H1 (cell line): ENCODE results near the gene LIPE. TPM values are rescaled to one million over a fixed set of nuclear protein-coding genes. Genes with fewer than 3 reads are reported as not detected.

ENCODE experiments used
- CTCF ChIA-PET: fragments of 300-600 bp; sonication (Branson Sonifier 250); formaldehyde crosslinking; loops from one replicate; lab custom pipeline; 2021; ENCODE audit not compliant: partially characterized antibody; lab: Charles Lee
- POLR2A ChIA-PET: fragments of 300-600 bp; sonication (Branson Sonifier 250); formaldehyde crosslinking; loops from one replicate; lab custom pipeline; 2021; ENCODE audit warnings: inconsistent platforms; ENCODE audit not compliant: partially characterized antibody; lab: Charles Lee
- DNase-seq, 2 experiments: peaks; one replicate each; pipeline versions ENCODE4 v3.0.0 to v3.0.0-alpha.2; 2010 to 2022; ENCODE audit warnings: low spot score in 2 of 2, low read depth in 1 of 2, mixed read lengths in 1 of 2
- FAIRE-seq: peaks from 2 replicates; lab custom pipeline; 2011; peaks lifted over from hg19 to GRCh38; lab: Jason Lieb, UNC
- H2AFZ ChIP-seq: 2 replicates; pipeline ENCODE4 v1.8.1; 2012; ENCODE audit warnings: low read length, inconsistent platforms
- H2AK5ac ChIP-seq: 2 replicates; pipeline ENCODE4 v1.6.1; 2013; ENCODE audit warnings: low read depth, low read length
- H2BK120ac ChIP-seq: replicated peaks from 2 replicates; pipeline ENCODE3; 2013; ENCODE audit warnings: low read depth, low read length, inconsistent platforms
- H2BK12ac ChIP-seq: 2 replicates; pipeline ENCODE4 v1.6.1; 2013; ENCODE audit warnings: low read depth, low read length
- H2BK15ac ChIP-seq: 2 replicates; pipeline ENCODE4 v1.6.1; 2013; ENCODE audit warnings: low read length
- H2BK20ac ChIP-seq: 2 replicates; pipeline ENCODE4 v1.6.1; 2013; ENCODE audit warnings: low read length
- H2BK5ac ChIP-seq: 2 replicates; pipeline ENCODE4 v1.6.1; 2013; ENCODE audit warnings: low read depth, low read length
- H3K14ac ChIP-seq: 2 replicates; pipeline ENCODE4 v1.6.1; 2013; ENCODE audit warnings: inconsistent platforms; ENCODE audit not compliant: insufficient read length
- H3K18ac ChIP-seq: 2 replicates; pipeline ENCODE4 v1.6.1; 2013; ENCODE audit warnings: low read length; ENCODE audit errors: extremely low read depth
- H3K23ac ChIP-seq: 2 replicates; pipeline ENCODE4 v1.6.1; 2013; ENCODE audit warnings: inconsistent platforms; ENCODE audit not compliant: insufficient read length
- H3K23me2 ChIP-seq: 2 replicates; pipeline ENCODE4 v1.6.1; 2013; ENCODE audit warnings: low read depth, low read length
- H3K27ac ChIP-seq: 2 replicates; pipeline ENCODE4 v1.6.1; 2011; ENCODE audit warnings: low read depth, low read length, inconsistent platforms
- H3K27me3 ChIP-seq, 4 experiments: replicated peaks in 1 of 4; 1 replicate in 1 of 4; 2 replicates in 3 of 4; pipeline versions ENCODE4 v1.6.1 to v1.8.1; 2011 to 2013; ENCODE audit warnings: low read length in 3 of 4, mild to moderate bottlenecking in 3 of 4, inconsistent platforms in 2 of 4, mixed read lengths in 2 of 4, moderate library complexity in 1 of 4; ENCODE audit not compliant: control insufficient read depth in 3 of 4, insufficient read depth in 3 of 4; ENCODE audit errors: extremely low read depth in 1 of 4
- H3K36me3 ChIP-seq, 4 experiments: 2 replicates each; pipeline versions ENCODE4 v1.6.1 to v1.8.1; 2011 to 2013; ENCODE audit warnings: mild to moderate bottlenecking in 4 of 4, low read length in 3 of 4, moderate library complexity in 2 of 4, control low read depth in 1 of 4, inconsistent platforms in 1 of 4; ENCODE audit not compliant: insufficient read depth in 4 of 4, control insufficient read depth in 2 of 4
- H3K4ac ChIP-seq: replicated peaks from 2 replicates; pipeline ENCODE3; 2013; ENCODE audit warnings: low read length, low read depth, mixed read lengths, inconsistent platforms; ENCODE audit not compliant: insufficient read length
- H3K4me1 ChIP-seq, 4 experiments: replicated peaks in 1 of 4; 1 replicate in 1 of 4; 2 replicates in 3 of 4; pipeline versions ENCODE4 v1.6.1 to v1.8.1; 2011 to 2013; ENCODE audit warnings: low read length in 3 of 4, inconsistent platforms in 2 of 4, mixed read lengths in 1 of 4; ENCODE audit not compliant: insufficient read depth in 4 of 4, control insufficient read depth in 3 of 4
- H3K4me2 ChIP-seq, 2 experiments: 2 replicates each; pipeline versions ENCODE4 v1.6.1 to v1.8.1; 2011 to 2013; ENCODE audit warnings: low read depth in 2 of 2, low read length in 2 of 2, control low read depth in 1 of 2, inconsistent platforms in 1 of 2, mild to moderate bottlenecking in 1 of 2; ENCODE audit not compliant: insufficient read depth in 1 of 2
- H3K4me3 ChIP-seq, 4 experiments: fragments of 200-600, 300-600 bp in 1 of 4; sonication (generic), shearing (Covaris generic), sonication (Bioruptor Twin) in 1 of 4; 2 replicates each; pipeline versions ENCODE4 v1.5.1 to v1.8.1; 2011 to 2016; ENCODE audit warnings: low read length in 4 of 4, low read depth in 3 of 4, control low read depth in 2 of 4, inconsistent platforms in 2 of 4, mild to moderate bottlenecking in 2 of 4, mixed read lengths in 1 of 4, moderate library complexity in 1 of 4; ENCODE audit not compliant: insufficient read depth in 2 of 4; ENCODE audit errors: extremely low read depth in 1 of 4
- H3K56ac ChIP-seq: replicated peaks from 2 replicates; pipeline ENCODE3; 2013; ENCODE audit warnings: low read depth, mild to moderate bottlenecking, mixed read lengths, low read length, inconsistent platforms; ENCODE audit not compliant: insufficient read length
- H3K79me1 ChIP-seq: 2 replicates; pipeline ENCODE4 v1.6.1; 2013; ENCODE audit warnings: low read depth, low read length, control low read depth
- H3K79me2 ChIP-seq, 2 experiments: 2 replicates each; pipeline versions ENCODE4 v1.6.1 to v1.8.1; 2012 to 2013; ENCODE audit warnings: low read length in 2 of 2, mild to moderate bottlenecking in 2 of 2, inconsistent platforms in 1 of 2; ENCODE audit not compliant: insufficient read depth in 2 of 2, control insufficient read depth in 1 of 2
- H3K9ac ChIP-seq, 4 experiments: replicated peaks in 1 of 4; 1 replicate in 1 of 4; 2 replicates in 3 of 4; pipeline versions ENCODE4 v1.6.1 to v1.8.1; 2011 to 2013; ENCODE audit warnings: low read depth in 3 of 4, low read length in 3 of 4, control low read depth in 2 of 4, mild to moderate bottlenecking in 2 of 4, moderate library complexity in 2 of 4, inconsistent platforms in 1 of 4; ENCODE audit errors: extremely low read depth in 1 of 4
- H3K9me3 ChIP-seq, 2 experiments: 2 replicates each; pipeline versions ENCODE4 v1.6.1 to v1.8.1; 2012 to 2013; ENCODE audit warnings: mild to moderate bottlenecking in 2 of 2, moderate library complexity in 2 of 2, control low read depth in 1 of 2, inconsistent platforms in 1 of 2, low read depth in 1 of 2, low read length in 1 of 2, mixed read lengths in 1 of 2; ENCODE audit not compliant: insufficient read depth in 2 of 2
- H4K20me1 ChIP-seq, 2 experiments: replicated peaks in 1 of 2; 2 replicates each; pipeline versions ENCODE3 to v1.8.1; 2011 to 2013; ENCODE audit warnings: inconsistent platforms in 2 of 2, low read length in 2 of 2, mild to moderate bottlenecking in 1 of 2; ENCODE audit not compliant: insufficient read depth in 2 of 2, control insufficient read depth in 1 of 2
- H4K5ac ChIP-seq: 2 replicates; pipeline ENCODE4 v1.6.1; 2013; ENCODE audit warnings: low read length, low read depth, mixed read lengths, inconsistent platforms; ENCODE audit not compliant: insufficient read length
- H4K8ac ChIP-seq: 2 replicates; pipeline ENCODE4 v1.8.0; 2013; ENCODE audit warnings: mild to moderate bottlenecking, moderate library complexity, low read length, inconsistent platforms; ENCODE audit not compliant: insufficient read depth; ENCODE audit errors: extremely low read depth
- H4K91ac ChIP-seq: replicated peaks from 2 replicates; pipeline ENCODE3; 2013; ENCODE audit warnings: low read length, mixed read lengths, inconsistent platforms; ENCODE audit not compliant: insufficient read length
- EP300 ChIP-seq, 2 experiments: IDR thresholded peaks; 1 replicate in 1 of 2; 2 replicates in 1 of 2; pipeline ENCODE4 v1.6.1; 2011 to 2012; ENCODE audit warnings: low read depth in 2 of 2, low read length in 2 of 2, mild to moderate bottlenecking in 2 of 2, borderline replicate concordance in 1 of 2, inconsistent platforms in 1 of 2, moderate library complexity in 1 of 2
- GABPA ChIP-seq: IDR thresholded peaks from 2 replicates; pipeline ENCODE4 v1.6.1; 2011; ENCODE audit warnings: mild to moderate bottlenecking, low read length, moderate library complexity, borderline replicate concordance; ENCODE audit not compliant: insufficient read depth
- NRF1 ChIP-seq: IDR thresholded peaks from 2 replicates; pipeline ENCODE4 v1.6.1; 2011; ENCODE audit warnings: mild to moderate bottlenecking, low read depth, low read length, improper control_type of control experiment
- RFX5 ChIP-seq: IDR thresholded peaks from 2 replicates; pipeline ENCODE4 v1.6.1; 2011; ENCODE audit warnings: low read depth, low read length, improper control_type of control experiment, borderline replicate concordance
- SP1 ChIP-seq: IDR thresholded peaks from 2 replicates; pipeline ENCODE4 v1.6.1; 2011; ENCODE audit warnings: low read depth, low read length
- SP4 ChIP-seq: IDR thresholded peaks from 2 replicates; pipeline ENCODE4 v1.6.1; 2012; ENCODE audit warnings: low read length, inconsistent platforms
- WGBS, 2 experiments: shearing (Covaris generic) in 1 of 2; methylation state at CpG; one replicate each; pipeline versions ENCODE4 v1.1.6 to v1.1.7; 2013 to 2015; ENCODE audit warnings: low lambda C conversion rate in 2 of 2, mixed read lengths in 2 of 2, inconsistent platforms in 1 of 2, low coverage in 1 of 2, missing lambda C conversion rate in 1 of 2; ENCODE audit not compliant: insufficient replicate concordance in 2 of 2, insufficient coverage in 1 of 2, insufficient read length in 1 of 2; ENCODE audit errors: extremely low coverage in 1 of 2, missing lambda C conversion rate in 1 of 2; 5-methylcytosine and 5-hydroxymethylcytosine counted together
- polyA plus RNA-seq, 7 experiments: library from polyadenylated mRNA; depleted of rRNA in 3 of 7; stranded (reverse) in 5 of 7; unstranded in 2 of 7; fragments of >200 nt in 5 of 7; fragments of 200-250 nt in 2 of 7; gene quantifications; 1 replicate in 5 of 7; 2 replicates in 1 of 7; 4 replicates in 1 of 7; pipeline versions ENCODE4 v1.2.1 to v1.2.3, GENCODE V29; 2011 to 2013; ENCODE audit warnings: missing spikeins in 2 of 7, mixed read lengths in 2 of 7
- total RNA-seq: library from RNA; stranded (reverse); fragmentation: NEBNext Ultra II Directional; extraction: Animal tissue kit (Norgen Biotek cat#: 25700); gene quantifications from 2 replicates; pipeline ENCODE4 v1.2.1, GENCODE V29; 2021

Gene LIPE
- total and polyA plus RNA-seq, 2 of the 8 experiments (the other 6 are each of a cell fraction or from before 2014, with no cell fraction given): 8.7 to 15.9 TPM

- ChIA-PET CTCF (interaction anchor here (0.6 to 2.2 kb wide), 20 partner anchors 13 to 1026 kb away, joined by 3 to 11 read pairs (median 4); partner anchors contain the start of gene CEACAM1), POLR2A (interaction anchor here (0.9 kb wide), 1 partner anchor 25 kb away, joined by 3 read pairs; no protein-coding TSS in a partner anchor)
- Histone ChIP-seq H3K79me2 (no peaks in the 10 kb centered on the region), H4K91ac (peak overlapping the region; percentile 81), H4K8ac (no peak overlapping the region), H3K9ac (no peak overlapping the region), H3K9me3 (no peaks in the 10 kb centered on the region), H2AFZ (no peak overlapping the region), H2BK5ac (no peak overlapping the region), H3K4me1 (peaks cover 0 to 7% (median 2%) of the 10 kb centered on the region in 4 experiments; a peak in 3 of 7 replicates), H2AK5ac (no peak overlapping the region), H3K14ac (no peak overlapping the region), H3K36me3 (no peaks in the 10 kb centered on the region), H3K56ac (no peak overlapping the region), H3K27ac (no peak overlapping the region), H3K4me3 (no peak overlapping the region), H2BK12ac (no peak overlapping the region), H3K27me3 (no peaks in the 10 kb centered on the region; a peak in 2 of 7 replicates), H4K5ac (no peak overlapping the region), H3K4ac (no peak overlapping the region), H3K79me1 (no peaks in the 10 kb centered on the region), H3K23me2 (no peaks in the 10 kb centered on the region; the same call in 1 of the 2 replicates), H2BK120ac (no peak overlapping the region), H2BK15ac (no peak overlapping the region), H3K4me2 (no peak overlapping the region), H3K18ac (no peak overlapping the region), H4K20me1 (no peaks in the 10 kb centered on the region), H3K23ac (no peak overlapping the region), H2BK20ac (no peak overlapping the region)
- DNase-seq (no peak), FAIRE-seq (no peak)
- 84% methylated on average over 7 of the region's 7 CpGs; no CpG with 5 or more reads in 1 of the 2 experiments for WGBS, 2 experiments
- TF ChIP-seq NRF1 (no peak), SP4 (no peak), SP1 (no peak), EP300 (IDR thresholded peaks at IDR 0.05; ENCODE audit: borderline replicate concordance in 1 of 2, low read depth in 2 of 2, low read length in 2 of 2) (no peak), RFX5 (no peak), GABPA (no peak)
These were observed 18.8 kb upstream of the LIPE start for GRCh38 chr19:42445948-42446347.
